GM19452 (cell line): ENCODE data around the gene SCRG1.

Experiments
- ATAC-seq: cut with Tn5 transposase; IDR thresholded peaks from one replicate; pipeline ENCODE4 v1.9.1; 2021; ENCODE audit not compliant: unreplicated experiment

The SCRG1 gene

GRCh38 chr4:173365359-173365996, 33.4 kb downstream of the SCRG1 start:
- no peak for ATAC-seq

- ATAC-seq, result no peak
Observed at GRCh38 chr4:173362666-173363065, 36.2 kb downstream of the SCRG1 start.

- no peak for ATAC-seq
Observed at GRCh38 chr4:173360587-173361221, 38.2 kb downstream of the SCRG1 start.

- no peak for ATAC-seq
Observed at GRCh38 chr4:173357939-173358338, 41.0 kb downstream of the SCRG1 start.

GRCh38 chr4:173347467-173347866, 51.4 kb downstream of the SCRG1 start:
- no peak for ATAC-seq

- no peak for ATAC-seq
Observed at GRCh38 chr4:173346074-173346473, 52.8 kb downstream of the SCRG1 start.

- ATAC-seq, result no peak
Observed at GRCh38 chr4:173345648-173346047, 53.3 kb downstream of the SCRG1 start.

GRCh38 chr4:173343832-173344397, 55.0 kb downstream of the SCRG1 start:
- no peak for ATAC-seq

GRCh38 chr4:173337463-173337862, 61.5 kb downstream of the SCRG1 start:
- no peak for ATAC-seq

- ATAC-seq, result peak; percentile 33
Observed at GRCh38 chr4:173334891-173335752, 63.8 kb downstream of the SCRG1 start.
